Right atrium auricular region (tissue), 2 donors: ENCODE data around the gene GSDME. TPM values are rescaled to one million over a fixed set of nuclear protein-coding genes. Genes with fewer than 3 reads are reported as not detected.

ENCODE experiments used
- DNase-seq: peaks from one replicate; pipeline ENCODE4 v3.0.0-alpha.2; 2019; ENCODE audit warnings: low spot score
- H3K27ac ChIP-seq, 2 donors: fragments of 200-600 bp; sonication (generic); 1 replicate in 1 of 2; 2 replicates in 1 of 2; pipeline ENCODE4 v1.5.1; 2016 to 2019
- H3K27me3 ChIP-seq, 2 donors: fragments of 200-600 bp; sonication (generic); one replicate each; pipeline versions ENCODE4 v1.5.1 to v1.6.0; 2017 to 2019
- H3K36me3 ChIP-seq: fragments of 200-600 bp; sonication (generic); one replicate; pipeline ENCODE4 v1.5.1; 2016
- H3K4me1 ChIP-seq, 2 donors: fragments of 200-600 bp; sonication (generic); one replicate each; pipeline versions ENCODE4 v1.5.1 to v1.6.0; 2017 to 2019
- H3K4me3 ChIP-seq, 2 donors: fragments of 200-600 bp; sonication (generic); 1 replicate in 1 of 2; 2 replicates in 1 of 2; pipeline ENCODE4 v1.5.1; 2017 to 2019; ENCODE audit warnings: mild to moderate bottlenecking in 1 of 2, moderate library complexity in 1 of 2
- H3K9me3 ChIP-seq, 2 donors: fragments of 200-600 bp; sonication (generic); one replicate each; pipeline ENCODE4 v1.5.1; 2019
- CTCF ChIP-seq, 2 donors: fragments of 200-600 bp; sonication (generic); IDR thresholded peaks; one replicate each; pipeline ENCODE4 v1.5.1; 2019; ENCODE audit warnings: antibody characterized with exemption in 2 of 2
- total RNA-seq, 2 donors: library from RNA; depleted of rRNA; stranded (reverse); fragments of >200 nt; gene quantifications; one replicate each; pipeline ENCODE4 v1.1.0, GENCODE V29; 2016

Gene GSDME
- total RNA-seq, 2 donors from 2014 or later: 7.7 to 11.9 TPM

- H3K4me1 ChIP-seq: peaks cover 0 to 6% of the 10 kb centered on the region in 2 donors
- H3K4me3 ChIP-seq: no peak overlapping the region
- no peak overlapping the region for H3K27ac ChIP-seq
- no peaks in the 10 kb centered on the region for H3K9me3 ChIP-seq
- no peak for DNase-seq
- TF ChIP-seq CTCF (IDR thresholded peaks at IDR 0.05): no peak
- H3K27me3 ChIP-seq: no peaks in the 10 kb centered on the region
- no peaks in the 10 kb centered on the region for H3K36me3 ChIP-seq
These were observed 5.5 kb upstream of the GSDME start for GRCh38 chr7:24762771-24763170.

- Histone ChIP-seq H3K27me3 (no peaks in the 10 kb centered on the region), H3K36me3 (no peaks in the 10 kb centered on the region), H3K4me3 (no peak overlapping the region), H3K4me1 (peaks cover 0 to 15% of the 10 kb centered on the region in 2 donors), H3K27ac (no peak overlapping the region), H3K9me3 (no peaks in the 10 kb centered on the region)
- no peak for TF ChIP-seq CTCF (IDR thresholded peaks at IDR 0.05)
- no peak for DNase-seq
These were observed 3.7 kb upstream of the GSDME start for GRCh38 chr7:24760968-24761367.

DNA sequence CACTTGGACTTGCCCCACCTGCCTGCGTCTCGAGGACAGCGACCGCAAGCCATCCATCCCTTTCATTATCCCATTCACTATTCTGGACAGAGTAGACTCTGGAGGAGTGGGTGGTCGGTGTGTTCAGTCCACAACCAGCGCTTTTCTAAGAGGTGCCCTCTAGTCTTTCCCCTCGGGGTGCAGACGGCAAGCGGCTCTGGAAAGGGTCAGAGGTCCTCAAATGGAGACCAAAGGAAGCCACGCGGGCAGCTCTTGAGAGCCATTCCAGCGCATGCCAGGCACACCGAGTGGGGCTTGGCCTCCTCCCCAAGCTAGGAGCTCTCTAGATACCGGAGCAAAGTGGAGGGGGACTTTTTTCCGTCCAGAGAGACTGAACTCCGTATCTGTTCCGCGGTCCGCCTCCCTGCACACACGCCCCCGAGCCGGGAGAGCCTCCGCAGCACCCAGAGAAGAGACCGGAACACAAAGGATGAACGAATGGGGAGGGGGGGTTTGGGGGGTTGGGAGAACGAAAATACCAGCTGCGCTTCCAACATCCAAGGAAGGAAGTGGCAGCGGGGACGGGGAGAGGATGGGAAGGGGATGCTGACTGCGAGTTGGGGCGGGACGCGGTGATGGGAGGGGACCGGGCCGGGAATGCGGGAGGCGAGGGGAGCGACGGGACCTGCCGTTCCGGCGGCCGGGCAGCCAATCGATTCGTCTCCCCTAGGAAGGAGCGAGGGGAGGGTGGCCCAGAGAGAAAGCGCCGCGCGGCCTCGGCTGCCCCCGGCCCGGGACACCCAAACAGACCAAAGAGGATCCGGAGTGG, 515 bp downstream of the GSDME start:
- H3K4me1 ChIP-seq: peaks cover 0 to 9% of the 10 kb centered on the region in 2 donors
- H3K4me3 ChIP-seq: peak overlapping the region; percentile 67 to 77
- H3K27ac ChIP-seq: peak overlapping the region; percentile 84
- TF ChIP-seq CTCF (IDR thresholded peaks at IDR 0.05): no peak
- H3K36me3 ChIP-seq: no peaks in the 10 kb centered on the region
- no peak for DNase-seq
- no peaks in the 10 kb centered on the region for H3K9me3 ChIP-seq
- H3K27me3 ChIP-seq: no peaks in the 10 kb centered on the region

DNA sequence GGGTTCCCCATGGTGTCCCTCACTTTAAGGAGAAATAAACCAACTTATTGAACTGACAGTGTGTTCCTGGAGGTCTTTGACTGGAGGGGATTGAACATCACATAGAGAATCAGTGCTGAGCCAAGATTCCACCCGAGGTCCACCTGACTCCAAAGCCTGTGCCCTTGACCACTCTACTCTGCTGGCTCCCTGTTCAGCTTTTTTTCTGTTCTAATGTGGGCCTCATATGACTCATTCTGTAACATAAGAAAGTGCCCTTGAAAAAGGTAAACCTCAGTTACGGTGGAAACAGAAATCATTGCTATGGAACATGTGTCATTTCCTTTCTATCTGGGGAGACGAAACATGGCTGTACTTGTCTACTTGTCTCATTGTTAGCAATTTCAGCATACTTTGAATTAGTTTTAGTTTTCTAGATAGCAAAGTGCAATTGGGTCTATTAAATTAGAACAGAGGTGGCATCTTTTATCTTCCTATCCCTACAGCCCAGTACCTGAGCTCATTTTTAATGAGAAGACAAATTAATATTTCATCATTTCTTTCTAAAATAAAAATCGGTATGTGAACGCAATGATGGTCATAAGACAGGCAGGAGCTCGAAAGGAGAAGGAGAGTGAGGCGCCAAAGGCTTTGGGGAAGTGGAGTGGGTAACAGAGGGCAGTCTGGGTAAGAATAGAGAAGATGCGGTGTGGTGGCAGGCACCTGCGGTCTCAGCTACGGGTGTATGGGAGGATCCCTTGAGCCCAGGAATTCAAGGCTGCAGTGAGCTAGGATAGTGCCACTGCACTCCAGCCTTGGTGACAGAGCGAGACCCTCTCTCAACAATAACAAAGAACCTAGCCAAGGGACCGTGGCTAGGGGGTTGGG, 1.5 kb downstream of the GSDME start:
- TF ChIP-seq CTCF (IDR thresholded peaks at IDR 0.05): no peak
- no peak for DNase-seq
- H3K9me3 ChIP-seq: no peaks in the 10 kb centered on the region
- H3K36me3 ChIP-seq: no peaks in the 10 kb centered on the region
- H3K4me3 ChIP-seq: peak overlapping the region in 1 of 2 donors; percentile 77
- no peaks in the 10 kb centered on the region for H3K27me3 ChIP-seq
- peak overlapping the region; percentile 84 for H3K27ac ChIP-seq
- H3K4me1 ChIP-seq: peaks cover 0 to 9% of the 10 kb centered on the region in 2 donors

DNA sequence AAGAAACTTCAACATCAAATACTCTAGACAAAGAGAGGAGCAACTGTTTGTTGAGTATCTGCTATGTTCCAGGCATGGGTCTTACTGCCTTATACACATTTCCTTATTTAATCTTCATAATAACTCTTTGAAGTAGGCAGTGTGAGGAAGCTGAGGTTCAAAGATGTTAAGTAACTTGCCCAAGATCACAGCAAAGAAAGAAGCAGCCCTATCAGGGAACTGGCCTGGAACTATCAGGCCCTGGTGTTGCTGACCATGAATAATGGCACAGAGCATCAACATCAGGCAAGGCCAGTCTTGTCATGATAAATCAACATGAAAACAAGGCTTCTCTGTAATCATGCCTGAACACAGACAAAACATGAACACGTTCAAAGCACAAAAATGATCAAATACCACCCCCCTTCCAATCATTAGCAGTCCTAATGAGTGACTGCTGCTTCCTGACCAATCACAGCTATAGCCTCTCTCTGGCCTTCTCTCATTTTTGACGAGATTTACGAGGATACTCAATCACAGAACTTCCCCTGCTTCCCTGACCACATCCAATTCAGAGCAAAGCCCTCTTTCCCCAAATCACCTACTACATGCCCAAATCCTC, 2.3 kb downstream of the GSDME start:
- no peak for TF ChIP-seq CTCF (IDR thresholded peaks at IDR 0.05)
- no peak overlapping the region for H3K27ac ChIP-seq
- no peak for DNase-seq

More for the DNA sequence above, 2.3 kb downstream of the GSDME start:
- no peaks in the 10 kb centered on the region for H3K36me3 ChIP-seq
- no peaks in the 10 kb centered on the region for H3K27me3 ChIP-seq
- H3K4me3 ChIP-seq: no peak overlapping the region
- H3K9me3 ChIP-seq: no peaks in the 10 kb centered on the region
- H3K4me1 ChIP-seq: peaks cover 0 to 9% of the 10 kb centered on the region in 2 donors
